ENCODE results near the gene HSPG2.

Gene HSPG2

GRCh38 chr1:21896026-21896425 lies 41.1 kb downstream of the HSPG2 start:
- Histone ChIP-seq H3K9ac (ENCODE audit: low read length) (no peak overlapping the region), H3K4me3 (ENCODE audit: insufficient read depth, low read length, poor library complexity, severe bottlenecking) (no peak overlapping the region), H2AFZ (ENCODE audit: low read depth, low read length, severe bottlenecking) (no peak overlapping the region), H3K27ac (ENCODE audit: low read depth, low read length) (no peak overlapping the region), H3K36me3 (ENCODE audit: low read length) (no peaks in the 10 kb centered on the region), H3K4me2 (ENCODE audit: low read depth, low read length, poor library complexity, severe bottlenecking) (no peak overlapping the region), H3K27me3 (ENCODE audit: low read length) (no peaks in the 10 kb centered on the region), H4K20me1 (ENCODE audit: low read depth, low read length) (no peaks in the 10 kb centered on the region), H3F3A (ENCODE audit: insufficient read depth) (no peaks in the 10 kb centered on the region), H3K79me2 (ENCODE audit: insufficient read depth, low read length) (no peaks in the 10 kb centered on the region), H3K9me2 (replicated peaks; ENCODE audit: insufficient read depth, low read length) (no peaks in the 10 kb centered on the region), H3K9me3 (ENCODE audit: insufficient read depth, low read length) (no peaks in the 10 kb centered on the region)
- TF ChIP-seq, protein P1, sequence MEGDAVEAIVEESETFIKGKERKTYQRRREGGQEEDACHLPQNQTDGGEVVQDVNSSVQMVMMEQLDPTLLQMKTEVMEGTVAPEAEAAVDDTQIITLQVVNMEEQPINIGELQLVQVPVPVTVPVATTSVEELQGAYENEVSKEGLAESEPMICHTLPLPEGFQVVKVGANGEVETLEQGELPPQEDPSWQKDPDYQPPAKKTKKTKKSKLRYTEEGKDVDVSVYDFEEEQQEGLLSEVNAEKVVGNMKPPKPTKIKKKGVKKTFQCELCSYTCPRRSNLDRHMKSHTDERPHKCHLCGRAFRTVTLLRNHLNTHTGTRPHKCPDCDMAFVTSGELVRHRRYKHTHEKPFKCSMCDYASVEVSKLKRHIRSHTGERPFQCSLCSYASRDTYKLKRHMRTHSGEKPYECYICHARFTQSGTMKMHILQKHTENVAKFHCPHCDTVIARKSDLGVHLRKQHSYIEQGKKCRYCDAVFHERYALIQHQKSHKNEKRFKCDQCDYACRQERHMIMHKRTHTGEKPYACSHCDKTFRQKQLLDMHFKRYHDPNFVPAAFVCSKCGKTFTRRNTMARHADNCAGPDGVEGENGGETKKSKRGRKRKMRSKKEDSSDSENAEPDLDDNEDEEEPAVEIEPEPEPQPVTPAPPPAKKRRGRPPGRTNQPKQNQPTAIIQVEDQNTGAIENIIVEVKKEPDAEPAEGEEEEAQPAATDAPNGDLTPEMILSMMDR (IDR thresholded peaks at IDR 0.05; ENCODE audit: insufficient read depth, low read length, poor library complexity, severe bottlenecking), result no peak
- TF ChIP-seq EZH2phosphoT487 (conservative IDR thresholded peaks at IDR 0.05; ENCODE audit: low read length), result no peak

DNA sequence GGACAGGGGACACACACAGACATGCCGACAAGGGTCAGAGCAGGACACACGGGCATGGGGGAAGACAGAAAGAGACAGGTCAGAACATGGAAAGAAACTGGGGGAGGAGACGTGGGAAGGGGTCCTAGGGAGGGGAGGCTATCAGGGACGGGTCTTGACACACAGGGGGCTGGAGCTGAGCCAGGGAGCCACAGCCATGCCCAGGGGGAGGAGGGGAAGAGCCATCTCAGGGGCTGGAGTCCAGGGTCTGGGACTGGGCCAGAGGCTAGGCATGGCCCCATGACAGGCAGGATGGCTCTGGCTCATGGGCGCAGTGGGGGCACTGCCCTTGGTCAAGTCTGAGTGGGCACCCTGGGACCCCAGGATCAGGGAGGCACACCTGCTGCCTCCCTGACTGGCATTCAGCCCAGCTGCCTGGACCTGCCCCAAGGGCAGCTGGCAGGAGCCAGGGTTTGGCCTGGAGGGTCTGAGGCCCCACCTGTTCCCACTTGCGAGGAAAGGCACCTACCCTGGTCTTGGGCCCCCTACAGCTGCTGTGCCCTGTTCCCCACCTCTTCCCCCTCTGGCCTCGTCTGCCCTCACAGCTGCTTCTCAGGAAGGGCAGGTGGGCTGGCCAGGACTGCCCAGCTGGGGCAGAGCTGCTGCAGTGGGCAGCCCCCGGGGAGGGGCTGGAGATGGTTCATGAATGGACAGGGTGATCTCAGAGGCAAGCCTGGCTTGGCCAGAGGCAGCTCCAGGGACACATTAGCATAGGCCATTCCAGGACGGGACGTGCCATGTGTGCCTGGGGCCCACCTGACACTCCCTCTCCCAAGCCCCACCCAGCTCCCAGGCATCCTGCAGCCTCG lies 42.9 kb downstream of the HSPG2 start:
- Histone ChIP-seq H3K36me3 (ENCODE audit: low read length) (no peaks in the 10 kb centered on the region), H3K79me2 (ENCODE audit: insufficient read depth, low read length) (no peaks in the 10 kb centered on the region), H3K9me3 (ENCODE audit: insufficient read depth, low read length) (no peaks in the 10 kb centered on the region), H3K9ac (ENCODE audit: low read length) (no peak overlapping the region), H3K9me2 (replicated peaks; ENCODE audit: insufficient read depth, low read length) (no peaks in the 10 kb centered on the region), H3K27ac (ENCODE audit: low read depth, low read length) (no peak overlapping the region), H3K4me3 (ENCODE audit: insufficient read depth, low read length, poor library complexity, severe bottlenecking) (no peak overlapping the region), H4K20me1 (ENCODE audit: low read depth, low read length) (no peaks in the 10 kb centered on the region), H2AFZ (ENCODE audit: low read depth, low read length, severe bottlenecking) (no peak overlapping the region), H3F3A (ENCODE audit: insufficient read depth) (no peaks in the 10 kb centered on the region), H3K4me2 (ENCODE audit: low read depth, low read length, poor library complexity, severe bottlenecking) (no peak overlapping the region), H3K27me3 (ENCODE audit: low read length) (no peaks in the 10 kb centered on the region)
- TF ChIP-seq EZH2phosphoT487 (conservative IDR thresholded peaks at IDR 0.05; ENCODE audit: low read length), result no peak
- TF ChIP-seq, protein P1 (IDR thresholded peaks at IDR 0.05; ENCODE audit: insufficient read depth, low read length, poor library complexity, severe bottlenecking), result no peak

GRCh38 chr1:21893046-21893805 lies 43.9 kb downstream of the HSPG2 start:
- Histone ChIP-seq H3K79me2 (ENCODE audit: insufficient read depth, low read length) (no peaks in the 10 kb centered on the region), H3K4me2 (ENCODE audit: low read depth, low read length, poor library complexity, severe bottlenecking) (no peak overlapping the region), H3K27me3 (ENCODE audit: low read length) (no peaks in the 10 kb centered on the region), H3F3A (ENCODE audit: insufficient read depth) (no peaks in the 10 kb centered on the region), H3K27ac (ENCODE audit: low read depth, low read length) (no peak overlapping the region), H3K9me2 (replicated peaks; ENCODE audit: insufficient read depth, low read length) (no peaks in the 10 kb centered on the region), H3K36me3 (ENCODE audit: low read length) (no peaks in the 10 kb centered on the region), H4K20me1 (ENCODE audit: low read depth, low read length) (no peaks in the 10 kb centered on the region), H2AFZ (ENCODE audit: low read depth, low read length, severe bottlenecking) (no peak overlapping the region), H3K4me3 (ENCODE audit: insufficient read depth, low read length, poor library complexity, severe bottlenecking) (no peak overlapping the region), H3K9me3 (ENCODE audit: insufficient read depth, low read length) (no peaks in the 10 kb centered on the region), H3K9ac (ENCODE audit: low read length) (no peak overlapping the region)
- TF ChIP-seq EZH2phosphoT487 (conservative IDR thresholded peaks at IDR 0.05; ENCODE audit: low read length), result no peak
- TF ChIP-seq, protein P1 (IDR thresholded peaks at IDR 0.05; ENCODE audit: insufficient read depth, low read length, poor library complexity, severe bottlenecking), result no peak

Measured in SU-DHL-6 (cell line).